Stimulated activated CD4-positive, alpha-beta T cell treated with anti-CD3 and anti-CD28 coated beads, Interleukin-15, amount 100 ng/mL, for 1 hour (primary cell): ENCODE results near the gene CTAGE9.
"Not testable (repeated sequence)": the region's sequence is repeated elsewhere in the genome, so short reads cannot be mapped to it uniquely, and the experiment has no call there.

Experiments used
- DNase-seq, 2 donors: peaks; one replicate each; pipeline ENCODE4 v3.0.0-alpha.2; 2020; ENCODE audit warnings: low read depth in 1 of 2, low spot score in 1 of 2

Gene CTAGE9

DNA sequence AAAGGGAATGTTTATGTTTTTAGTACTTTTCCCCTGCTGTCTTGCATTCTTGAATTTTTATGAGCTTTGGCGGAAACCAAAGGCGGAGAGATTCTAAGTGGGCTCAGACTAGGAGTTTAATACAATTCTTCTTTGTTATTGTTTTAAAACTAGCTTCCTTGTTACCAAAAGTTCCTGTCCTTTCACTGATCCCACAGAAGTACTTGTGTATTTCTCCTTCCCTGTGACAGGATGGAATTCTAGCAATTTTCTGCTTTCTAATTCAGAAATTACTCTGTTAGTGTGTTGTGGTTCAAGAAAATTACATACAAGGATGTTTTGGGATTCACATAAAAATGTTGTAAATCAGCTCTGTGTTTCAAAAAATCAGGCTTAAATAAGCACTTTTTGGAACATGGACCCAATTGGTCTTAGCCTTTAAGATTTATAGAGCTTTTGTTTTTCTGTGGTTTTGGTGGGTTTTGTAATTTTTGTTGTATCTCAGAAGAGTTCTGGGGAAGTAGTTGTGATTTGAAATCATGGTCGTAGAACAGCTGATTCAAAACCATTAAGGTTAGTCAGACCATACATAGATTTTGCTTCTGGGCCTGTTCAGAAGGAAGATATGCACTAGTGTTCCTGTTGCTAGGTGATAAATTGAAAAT, 17.6 kb upstream of the CTAGE9 start:
- no peak for DNase-seq

- DNase-seq, result no peak
These were observed 17.1 kb upstream of the CTAGE9 start for GRCh38 chr6:131727868-131728267.

DNA sequence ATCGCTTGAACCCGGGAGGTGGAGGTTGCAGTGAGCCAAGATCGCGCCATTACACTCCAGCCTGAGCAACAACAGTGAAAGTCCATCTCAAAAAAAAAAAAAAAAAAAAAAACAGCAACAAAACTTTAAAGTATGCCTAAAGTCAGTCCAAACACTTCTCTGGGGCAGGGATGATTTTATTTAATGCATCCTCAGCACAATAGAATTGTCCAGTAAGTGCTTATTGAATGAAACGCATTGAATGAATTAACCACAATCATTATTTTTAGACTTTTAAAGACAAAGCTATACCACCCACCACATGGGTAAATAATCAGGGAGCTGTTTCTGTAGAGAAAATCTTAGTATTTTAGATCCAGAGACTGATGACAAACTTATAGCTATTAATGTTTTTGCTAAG, 16.6 kb upstream of the CTAGE9 start:
- no peak for DNase-seq

DNA sequence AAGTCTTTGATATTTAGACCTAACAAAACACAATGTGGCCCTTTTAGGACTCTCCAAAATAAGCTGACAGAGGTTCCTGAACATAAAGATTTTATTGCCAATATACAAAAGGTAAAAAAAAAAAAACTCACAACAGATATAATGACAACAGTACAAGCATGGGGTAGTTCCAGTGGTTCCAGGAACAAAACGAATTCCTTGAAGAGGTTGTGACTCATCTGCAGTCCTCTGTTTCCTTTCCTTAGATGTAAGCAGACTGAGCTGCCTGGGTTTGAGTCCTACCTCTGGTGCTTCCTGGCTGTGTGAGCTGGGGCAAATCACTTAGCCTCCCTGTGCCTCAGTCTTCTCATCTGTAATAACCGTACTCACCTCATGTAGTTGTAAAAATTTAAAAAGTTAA, 13.3 kb upstream of the CTAGE9 start:
- no peak for DNase-seq

GRCh38 chr6:131721161-131721560, 10.3 kb upstream of the CTAGE9 start:
- DNase-seq, result no peak

- DNase-seq, result no peak
These were observed 7.2 kb upstream of the CTAGE9 start for GRCh38 chr6:131717836-131718542.

DNA sequence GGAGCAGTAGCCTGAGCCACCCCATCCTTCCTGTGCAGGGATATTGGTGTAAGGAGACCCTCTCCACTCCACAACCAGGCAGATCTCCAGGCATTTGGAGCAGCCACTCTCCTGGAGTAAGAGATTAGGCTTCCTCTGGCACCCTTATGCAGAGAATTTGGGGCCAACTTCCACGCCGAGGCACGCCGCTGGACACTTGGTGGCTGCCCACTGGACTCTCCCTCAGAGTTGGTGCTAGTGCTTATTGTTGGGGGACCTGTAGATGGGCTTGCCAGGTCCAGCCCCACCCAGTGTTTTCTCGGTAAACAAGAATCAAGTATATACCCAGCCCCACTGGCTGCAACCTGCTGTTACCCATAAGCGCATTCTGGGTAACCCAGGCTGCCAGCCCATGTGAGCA, 4.8 kb upstream of the CTAGE9 start:
- not testable (repeated sequence) for DNase-seq

DNA sequence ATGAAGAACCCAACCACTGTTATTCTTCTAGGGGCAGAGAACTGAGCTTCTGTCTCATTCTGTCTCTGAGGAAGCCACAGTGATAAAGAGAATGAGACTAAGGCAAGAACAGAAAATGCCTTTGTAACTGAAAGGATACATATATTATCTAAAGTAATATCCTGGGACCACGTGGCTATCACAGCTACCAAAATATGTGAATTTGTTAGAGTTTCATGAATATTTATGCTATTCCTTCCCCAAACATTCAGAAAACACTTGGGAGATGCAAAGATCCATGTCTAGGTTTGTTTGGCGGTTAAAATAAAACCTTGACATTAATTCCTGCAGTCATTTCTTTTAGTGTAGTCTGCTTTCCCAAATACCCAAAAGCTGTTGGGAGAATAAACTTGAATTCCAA, 6.9 kb downstream of the CTAGE9 start:
- DNase-seq, result not testable (repeated sequence)

DNA sequence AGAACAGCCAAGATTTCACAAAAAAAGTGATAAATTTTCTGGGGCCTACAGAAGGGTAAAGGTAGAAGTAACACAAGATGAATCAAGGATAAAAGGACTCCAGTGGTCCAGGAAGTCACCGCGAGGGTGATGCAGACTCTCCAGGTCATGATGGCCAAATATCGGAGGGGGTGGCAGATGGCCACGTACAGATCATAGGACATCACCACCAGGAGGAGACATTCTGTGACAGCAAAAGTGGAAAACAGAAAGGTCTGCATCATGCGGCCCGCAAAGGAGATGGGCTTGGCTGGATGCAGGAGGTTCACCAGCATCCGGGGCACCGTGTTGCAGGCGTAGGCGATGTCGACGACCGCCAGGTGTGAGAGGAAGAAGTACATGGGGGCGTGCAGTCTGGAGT, 10.0 kb downstream of the CTAGE9 start:
- DNase-seq, result not testable (repeated sequence)

DNA sequence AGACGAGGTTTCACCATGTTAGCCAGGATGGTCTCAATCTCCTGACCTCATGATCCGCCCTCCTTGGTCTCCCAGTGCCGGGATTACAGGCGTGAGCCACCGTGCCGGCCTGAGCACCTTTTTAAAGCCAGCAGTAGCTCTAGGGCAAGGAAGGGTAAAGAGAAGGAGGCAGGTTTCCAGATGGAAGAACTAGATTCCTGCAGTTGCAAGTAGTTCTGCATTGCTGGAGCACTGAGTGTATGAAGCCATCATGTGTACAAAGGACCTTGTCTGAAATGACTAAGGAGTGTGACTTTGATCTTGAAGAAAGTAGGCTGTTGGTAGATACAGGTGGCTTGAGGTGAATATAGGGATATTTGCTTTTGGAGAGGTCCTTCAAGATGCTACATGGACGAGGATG, 13.9 kb downstream of the CTAGE9 start:
- DNase-seq, result no peak

- no peak for DNase-seq
These were observed 15.9 kb downstream of the CTAGE9 start for GRCh38 chr6:131694832-131695426.

- no peak for DNase-seq
These were observed 17.4 kb downstream of the CTAGE9 start for GRCh38 chr6:131693384-131693783.

DNA sequence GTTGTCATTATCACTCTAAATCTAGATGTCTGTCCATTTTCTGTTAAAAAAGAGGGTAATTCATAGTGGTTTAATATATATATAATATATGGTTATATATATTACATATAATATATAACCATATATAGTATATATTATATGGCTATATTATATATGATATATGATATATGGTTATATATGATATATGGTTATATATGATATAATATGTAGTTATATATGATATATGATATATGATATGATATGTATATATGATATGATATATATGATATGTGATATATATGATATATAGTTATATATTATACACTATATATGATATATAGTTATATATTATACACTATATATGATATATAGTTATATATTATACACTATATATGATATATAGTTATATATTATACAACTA, 18.2 kb downstream of the CTAGE9 start:
- no peak for DNase-seq

DNA sequence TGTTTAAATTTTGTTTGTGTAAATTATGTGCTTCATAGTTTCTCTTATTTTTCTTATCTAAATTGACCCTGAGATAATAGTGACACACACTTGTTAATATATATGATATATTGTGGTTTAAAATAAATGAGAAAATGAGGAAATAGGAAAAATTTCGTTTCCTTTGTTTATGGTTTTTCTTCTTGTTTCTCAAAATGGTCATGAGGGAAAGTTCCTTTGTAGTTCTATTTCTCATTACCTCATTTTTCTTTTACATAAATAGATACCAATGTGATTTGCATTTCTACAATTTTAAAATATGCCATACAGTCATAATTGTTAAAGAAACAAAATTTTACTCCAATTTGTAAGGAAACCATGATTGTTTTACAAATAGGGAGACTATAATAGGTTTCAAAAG, 18.8 kb downstream of the CTAGE9 start:
- DNase-seq, result no peak

DNA sequence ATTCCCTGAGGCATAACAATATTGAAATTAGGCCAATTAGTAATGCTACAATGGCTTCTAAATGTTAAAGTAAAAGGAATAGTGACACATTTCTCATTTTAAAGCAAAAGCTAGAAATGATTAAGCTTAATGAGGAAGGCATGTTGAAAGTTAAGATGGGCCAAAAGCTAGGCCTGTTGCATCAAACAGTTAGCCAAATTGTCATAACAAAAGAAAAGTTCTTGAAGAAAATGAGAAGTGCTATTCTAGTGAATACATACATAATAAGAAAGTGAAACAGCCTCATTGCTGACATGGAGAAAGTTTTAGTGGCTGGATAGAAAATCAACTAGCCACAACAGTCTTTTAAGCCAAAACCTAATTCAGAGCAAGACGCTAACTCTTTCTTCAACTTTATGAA, 22.5 kb downstream of the CTAGE9 start:
- DNase-seq, result no peak

DNA sequence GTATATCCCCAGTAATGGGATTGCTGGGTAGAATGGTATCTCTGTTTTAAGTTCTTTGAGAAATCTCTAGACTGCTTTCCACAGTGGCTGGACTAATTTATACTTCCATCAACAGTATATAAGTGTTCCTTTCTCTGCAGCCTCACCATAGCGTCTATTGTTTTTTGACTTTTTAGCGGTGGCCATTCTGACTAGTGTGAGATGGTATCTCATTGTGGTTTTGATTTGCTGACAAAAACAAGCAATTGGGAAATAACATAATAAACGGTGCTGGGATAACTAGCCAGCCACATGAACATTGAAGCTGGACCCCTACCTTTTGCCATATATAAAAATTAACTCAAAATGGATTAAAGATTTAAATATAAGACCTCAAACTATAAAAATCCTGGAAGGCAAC, 23.8 kb downstream of the CTAGE9 start:
- no peak for DNase-seq

DNA sequence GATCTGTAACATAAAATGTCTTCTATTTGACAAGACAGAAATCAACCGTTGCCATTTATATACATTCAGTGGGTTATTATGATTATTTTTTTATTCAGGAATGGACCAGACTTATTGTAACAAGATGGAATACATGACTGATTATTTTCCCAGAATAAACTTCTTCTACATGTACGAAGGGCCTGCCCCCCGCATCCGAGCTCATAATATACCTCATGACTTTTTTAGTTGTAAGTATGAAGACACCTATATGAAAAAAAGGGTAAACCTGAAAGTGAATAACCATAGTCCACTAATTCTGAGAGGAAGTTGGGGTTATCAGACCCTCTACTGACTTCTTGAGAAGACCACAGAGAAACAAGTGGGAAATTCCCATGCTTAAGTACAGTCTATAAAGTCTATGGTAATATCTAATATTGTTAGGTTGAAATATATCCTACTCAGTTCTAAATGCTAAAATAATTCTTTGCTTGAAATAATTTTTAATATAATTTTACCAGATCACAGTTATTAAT, 25.5 kb downstream of the CTAGE9 start:
- no peak for DNase-seq

DNA sequence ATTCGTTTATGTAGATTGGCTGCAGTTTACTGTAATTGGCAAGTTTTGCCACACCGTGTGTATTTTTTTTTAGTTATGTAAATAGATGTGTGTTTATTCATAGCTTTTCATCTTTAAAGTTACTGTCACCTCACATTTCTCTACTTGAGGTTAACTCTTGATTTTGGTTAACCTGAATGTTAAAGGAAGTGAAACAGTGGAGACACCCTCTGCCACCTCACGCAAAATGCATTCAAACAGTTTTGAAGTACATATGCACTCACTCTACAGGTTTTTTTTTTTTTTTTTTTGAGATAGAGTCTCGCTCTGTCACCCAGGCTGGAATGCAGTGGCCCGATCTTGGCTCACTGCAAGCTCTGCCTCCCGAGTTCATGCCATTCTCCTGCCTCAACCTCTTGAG, 27.3 kb downstream of the CTAGE9 start:
- DNase-seq, result no peak

- DNase-seq, result no peak
These were observed 28.4 kb downstream of the CTAGE9 start for GRCh38 chr6:131682442-131682841.

GRCh38 chr6:131681585-131681984, 29.2 kb downstream of the CTAGE9 start:
- DNase-seq, result no peak

- DNase-seq, result no peak
These were observed 29.9 kb downstream of the CTAGE9 start for GRCh38 chr6:131680868-131681267.

DNA sequence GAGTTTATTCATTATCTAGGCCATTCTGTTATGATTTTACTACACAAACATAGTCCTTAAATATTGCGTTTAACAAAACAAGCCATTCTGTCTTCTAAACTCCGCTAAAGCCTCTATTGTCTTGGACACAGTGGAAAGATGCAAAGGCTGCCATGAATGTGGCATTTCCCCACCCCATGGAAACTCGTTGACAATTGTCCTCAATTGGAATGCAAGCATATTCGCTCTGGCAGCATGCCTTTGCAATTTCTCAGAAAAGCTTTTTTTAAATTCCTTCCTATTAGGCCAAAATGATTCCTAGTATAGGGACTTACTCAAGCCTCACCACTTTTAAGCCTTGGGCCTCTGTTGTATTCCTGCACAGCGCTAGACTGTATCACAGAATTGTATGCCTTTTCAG, 32.4 kb downstream of the CTAGE9 start:
- DNase-seq, result no peak
